ENCODE results near the gene CRYBG1. TPM values are rescaled to one million over a fixed set of nuclear protein-coding genes. Genes with fewer than 3 reads are reported as not detected.

CRYBG1 gene
- total RNA-seq, 1 experiment from 2014 or later, result 2.9 TPM

DNA sequence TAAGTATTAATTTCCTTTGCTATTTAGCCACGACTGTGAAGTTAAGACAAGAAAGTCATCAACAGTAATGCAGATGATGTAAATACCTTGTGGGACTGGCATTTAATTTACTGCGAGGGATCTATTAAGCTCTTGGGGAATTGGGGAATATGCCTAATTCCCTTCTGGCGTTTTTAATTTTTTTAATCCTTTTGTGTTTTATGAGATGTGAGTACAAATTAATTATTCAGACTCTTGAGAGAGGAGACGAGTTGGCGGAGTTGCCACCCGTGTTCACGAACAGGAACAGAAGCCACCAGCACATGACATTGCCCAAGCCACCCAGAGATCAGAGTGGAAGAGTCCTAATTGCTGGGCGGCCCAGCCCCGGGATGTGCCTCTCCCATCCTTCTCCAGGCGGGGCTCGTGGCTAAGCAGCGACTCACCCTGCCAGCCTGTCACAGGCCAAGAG, 533 bp upstream of the CRYBG1 start:
- peaks cover 22% of the 10 kb centered on the region for H3K27me3 ChIP-seq (replicated peaks; ENCODE audit: insufficient read depth, low read depth, low read length, poor library complexity)
- peaks cover 7% of the 10 kb centered on the region for H3K4me1 ChIP-seq (ENCODE audit: insufficient read depth, low read length, poor library complexity, severe bottlenecking)
- TF ChIP-seq EZH2 (IDR thresholded peaks at IDR 0.05; ENCODE audit: borderline replicate concordance, low read depth, low read length, poor library complexity, severe bottlenecking), result no peak
- TF ChIP-seq, protein P1, sequence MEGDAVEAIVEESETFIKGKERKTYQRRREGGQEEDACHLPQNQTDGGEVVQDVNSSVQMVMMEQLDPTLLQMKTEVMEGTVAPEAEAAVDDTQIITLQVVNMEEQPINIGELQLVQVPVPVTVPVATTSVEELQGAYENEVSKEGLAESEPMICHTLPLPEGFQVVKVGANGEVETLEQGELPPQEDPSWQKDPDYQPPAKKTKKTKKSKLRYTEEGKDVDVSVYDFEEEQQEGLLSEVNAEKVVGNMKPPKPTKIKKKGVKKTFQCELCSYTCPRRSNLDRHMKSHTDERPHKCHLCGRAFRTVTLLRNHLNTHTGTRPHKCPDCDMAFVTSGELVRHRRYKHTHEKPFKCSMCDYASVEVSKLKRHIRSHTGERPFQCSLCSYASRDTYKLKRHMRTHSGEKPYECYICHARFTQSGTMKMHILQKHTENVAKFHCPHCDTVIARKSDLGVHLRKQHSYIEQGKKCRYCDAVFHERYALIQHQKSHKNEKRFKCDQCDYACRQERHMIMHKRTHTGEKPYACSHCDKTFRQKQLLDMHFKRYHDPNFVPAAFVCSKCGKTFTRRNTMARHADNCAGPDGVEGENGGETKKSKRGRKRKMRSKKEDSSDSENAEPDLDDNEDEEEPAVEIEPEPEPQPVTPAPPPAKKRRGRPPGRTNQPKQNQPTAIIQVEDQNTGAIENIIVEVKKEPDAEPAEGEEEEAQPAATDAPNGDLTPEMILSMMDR (conservative IDR thresholded peaks at IDR 0.05; ENCODE audit: low read depth, low read length), result no peak
- no peak for DNase-seq (ENCODE audit: low spot score)
- H3K36me3 ChIP-seq (ENCODE audit: insufficient read depth, low read length, poor library complexity, severe bottlenecking), result no peaks in the 10 kb centered on the region
- peak overlapping the region; percentile 51 for H3K4me3 ChIP-seq (ENCODE audit: low read depth, low read length, poor library complexity, severe bottlenecking)
- H3K27ac ChIP-seq (ENCODE audit: low read depth, low read length, poor library complexity, severe bottlenecking), result no peak overlapping the region
- POLR2A ChIA-PET (ENCODE audit: low non-redundant PET), result no interaction called here
- intact Hi-C loops (cut with micrococcal nuclease; ENCODE audit: unreplicated experiment), result no loop called here
- no peaks in the 10 kb centered on the region for H3K9me3 ChIP-seq (ENCODE audit: low read depth, low read length, poor library complexity, severe bottlenecking)
- BruUV-seq (replicated peaks), result no TSS peak
- CTCF ChIA-PET, result no interaction called here

DNA sequence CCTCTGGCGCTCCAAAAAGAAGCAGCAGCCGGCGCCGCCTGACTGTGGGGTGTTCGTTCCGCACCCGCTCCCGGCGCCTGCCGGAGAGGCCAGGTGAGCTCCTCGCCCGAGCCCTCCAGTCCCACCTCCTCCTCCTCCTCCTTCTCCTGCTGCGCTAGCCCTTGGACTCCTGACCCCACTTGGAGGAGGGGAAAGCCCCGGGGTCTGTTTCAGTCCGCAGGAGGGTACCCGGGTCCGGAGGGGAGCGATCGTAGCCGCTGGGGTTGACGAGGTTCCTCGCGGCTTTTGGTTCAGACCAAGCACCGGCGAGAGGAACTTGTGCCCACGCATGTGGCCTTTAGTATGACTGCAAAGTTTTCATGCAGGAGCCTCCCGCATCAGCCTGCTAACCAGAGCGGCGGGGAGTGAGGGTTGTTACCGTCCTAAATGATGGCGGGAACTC, 493 bp downstream of the CRYBG1 start:
- peak; percentile 13 for DNase-seq (ENCODE audit: low spot score)
- peaks cover 22% of the 10 kb centered on the region for H3K27me3 ChIP-seq (replicated peaks; ENCODE audit: insufficient read depth, low read depth, low read length, poor library complexity)
- no peaks in the 10 kb centered on the region for H3K36me3 ChIP-seq (ENCODE audit: insufficient read depth, low read length, poor library complexity, severe bottlenecking)
- H3K4me1 ChIP-seq (ENCODE audit: insufficient read depth, low read length, poor library complexity, severe bottlenecking), result peaks cover 7% of the 10 kb centered on the region
- no TSS peak for BruUV-seq (replicated peaks)
- POLR2A ChIA-PET (ENCODE audit: low non-redundant PET), result no interaction called here
- no peak overlapping the region for H3K27ac ChIP-seq (ENCODE audit: low read depth, low read length, poor library complexity, severe bottlenecking)
- intact Hi-C loops (cut with micrococcal nuclease; ENCODE audit: unreplicated experiment), result no loop called here
- H3K9me3 ChIP-seq (ENCODE audit: low read depth, low read length, poor library complexity, severe bottlenecking), result no peaks in the 10 kb centered on the region
- peak; percentile 78 for TF ChIP-seq EZH2 (IDR thresholded peaks at IDR 0.05; ENCODE audit: borderline replicate concordance, low read depth, low read length, poor library complexity, severe bottlenecking)
- TF ChIP-seq, protein P1 (conservative IDR thresholded peaks at IDR 0.05; ENCODE audit: low read depth, low read length), result no peak
- H3K4me3 ChIP-seq (ENCODE audit: low read depth, low read length, poor library complexity, severe bottlenecking), result peak overlapping the region; percentile 51
- CTCF ChIA-PET, result interaction anchor here (0.8 to 1.4 kb wide), 4 partner anchors 21 to 53 kb away, joined by 3 to 4 read pairs (median 3); no protein-coding TSS in a partner anchor

DNA sequence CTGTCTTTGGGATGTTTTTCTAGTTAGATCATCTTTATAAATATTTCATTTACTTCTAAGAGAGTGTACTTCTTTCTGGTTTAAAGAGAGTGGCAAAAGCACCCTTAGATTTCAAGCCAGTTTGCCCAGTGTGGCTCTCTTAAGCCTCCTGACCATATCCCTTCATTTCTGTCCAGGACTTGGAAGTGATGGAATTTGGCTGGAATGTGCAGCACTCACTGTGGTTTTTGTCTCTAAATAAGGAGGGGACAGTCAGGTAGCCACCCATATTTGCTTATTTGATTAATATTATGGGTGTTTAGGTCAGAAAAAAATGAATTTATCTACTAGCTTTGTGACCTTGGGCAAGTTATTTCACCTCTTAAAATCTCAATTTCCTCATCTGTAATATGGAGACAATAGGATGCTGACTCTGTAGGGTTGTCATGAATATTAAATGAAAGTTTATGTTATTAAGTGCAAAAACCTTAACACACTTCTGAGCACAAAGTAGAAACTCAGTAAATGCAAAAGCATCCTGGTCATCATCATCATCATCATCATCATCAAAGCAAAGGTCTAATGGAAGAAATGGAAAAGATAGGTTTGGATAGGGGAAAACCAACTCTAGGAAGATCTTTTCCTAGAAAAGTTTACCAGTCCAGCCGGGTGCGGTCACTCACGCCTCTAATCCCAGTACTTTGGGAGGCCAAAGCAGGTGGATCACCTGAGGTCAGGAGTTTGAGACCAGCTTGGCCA, 3.1 kb downstream of the CRYBG1 start:
- CTCF ChIA-PET, result no interaction called here
- H3K4me1 ChIP-seq (ENCODE audit: insufficient read depth, low read length, poor library complexity, severe bottlenecking), result peaks cover 7% of the 10 kb centered on the region
- peaks cover 22% of the 10 kb centered on the region for H3K27me3 ChIP-seq (replicated peaks; ENCODE audit: insufficient read depth, low read depth, low read length, poor library complexity)
- H3K36me3 ChIP-seq (ENCODE audit: insufficient read depth, low read length, poor library complexity, severe bottlenecking), result no peaks in the 10 kb centered on the region
- H3K27ac ChIP-seq (ENCODE audit: low read depth, low read length, poor library complexity, severe bottlenecking), result no peak overlapping the region
- intact Hi-C loops (cut with micrococcal nuclease; ENCODE audit: unreplicated experiment), result no loop called here
- POLR2A ChIA-PET (ENCODE audit: low non-redundant PET), result no interaction called here
- no peaks in the 10 kb centered on the region for H3K9me3 ChIP-seq (ENCODE audit: low read depth, low read length, poor library complexity, severe bottlenecking)
- DNase-seq (ENCODE audit: low spot score), result no peak
- TF ChIP-seq, protein P1 (conservative IDR thresholded peaks at IDR 0.05; ENCODE audit: low read depth, low read length), result no peak
- TF ChIP-seq EZH2 (IDR thresholded peaks at IDR 0.05; ENCODE audit: borderline replicate concordance, low read depth, low read length, poor library complexity, severe bottlenecking), result no peak
- H3K4me3 ChIP-seq (ENCODE audit: low read depth, low read length, poor library complexity, severe bottlenecking), result no peak overlapping the region
- no TSS peak for BruUV-seq (replicated peaks)

Data from A673 (cell line).